Stimulated activated CD4-positive, alpha-beta T cell treated with anti-CD3 and anti-CD28 coated beads, Interleukin-12 subunit alpha, Interleukin-12 subunit beta, amount 100 ng/mL, for 4 hours (primary cell): ENCODE results near the gene SLC13A5.
"Not testable (repeated sequence)": the region's sequence is repeated elsewhere in the genome, so short reads cannot be mapped to it uniquely, and the experiment has no call there.

Experiments
- DNase-seq: peaks from one replicate; pipeline ENCODE4 v3.0.0-alpha.2; 2020

The SLC13A5 gene

DNA sequence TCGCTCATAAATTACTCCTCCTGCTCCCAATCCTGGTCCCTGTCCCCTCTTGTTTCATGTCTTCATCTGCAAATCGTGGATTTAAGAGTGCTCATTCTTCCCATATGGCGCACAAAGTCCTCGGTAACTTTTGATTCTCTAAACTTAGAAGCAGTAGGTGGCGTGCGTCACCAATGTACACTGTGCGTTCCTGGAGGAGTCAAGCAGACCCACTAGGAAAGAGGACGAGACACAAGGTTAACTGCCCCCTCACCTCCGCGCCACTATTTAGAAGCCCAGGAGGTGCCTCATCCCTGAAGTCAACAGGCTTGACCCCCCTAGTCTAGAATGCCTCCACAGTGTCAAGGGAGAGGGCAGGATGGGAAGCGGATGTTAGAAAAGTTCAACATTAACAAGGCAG is 2.9 kb downstream of the SLC13A5 start:
- DNase-seq = no peak

GRCh38 chr17:6708357-6708961 is 4.7 kb downstream of the SLC13A5 start:
- no peak for DNase-seq

DNA sequence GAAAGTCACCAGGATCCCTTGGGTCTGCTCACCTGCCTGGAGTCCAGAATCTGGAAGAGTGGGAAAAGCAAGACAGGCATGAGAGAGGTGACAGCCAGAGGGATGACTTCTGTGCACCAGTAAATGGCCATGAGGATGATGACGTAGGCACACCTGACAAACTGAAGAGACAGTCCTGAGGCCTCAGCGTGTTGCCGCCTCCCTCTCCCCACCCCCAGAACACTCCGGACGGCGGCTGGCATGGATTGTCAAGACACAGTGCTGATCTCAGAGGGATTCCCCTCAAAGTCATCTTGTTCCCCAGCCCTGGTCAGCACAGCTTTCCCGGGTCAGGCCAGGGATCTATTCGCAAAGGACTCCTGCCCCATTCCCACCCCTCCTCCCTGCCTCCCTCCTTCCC is 6.2 kb downstream of the SLC13A5 start:
- no peak for DNase-seq

DNA sequence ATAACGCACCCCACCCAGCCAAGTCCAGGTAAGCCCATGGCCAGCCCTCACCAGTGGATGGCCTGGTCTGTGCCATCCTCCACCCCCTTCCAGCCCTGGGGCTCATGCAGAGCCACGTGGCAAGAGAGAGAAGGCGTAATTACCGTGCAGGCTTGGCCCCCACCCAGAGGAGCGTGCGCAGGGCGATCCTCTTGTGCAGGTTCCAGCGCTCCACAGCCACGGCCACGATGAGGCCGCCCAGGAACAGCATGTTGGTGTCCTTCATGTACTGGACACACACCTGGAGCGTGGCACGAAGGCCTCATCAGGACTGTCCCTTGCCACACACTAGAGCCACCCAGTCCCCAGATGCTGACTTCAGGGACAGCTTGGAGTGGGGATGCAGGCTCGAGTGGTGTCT is 6.7 kb downstream of the SLC13A5 start:
- DNase-seq = no peak

DNA sequence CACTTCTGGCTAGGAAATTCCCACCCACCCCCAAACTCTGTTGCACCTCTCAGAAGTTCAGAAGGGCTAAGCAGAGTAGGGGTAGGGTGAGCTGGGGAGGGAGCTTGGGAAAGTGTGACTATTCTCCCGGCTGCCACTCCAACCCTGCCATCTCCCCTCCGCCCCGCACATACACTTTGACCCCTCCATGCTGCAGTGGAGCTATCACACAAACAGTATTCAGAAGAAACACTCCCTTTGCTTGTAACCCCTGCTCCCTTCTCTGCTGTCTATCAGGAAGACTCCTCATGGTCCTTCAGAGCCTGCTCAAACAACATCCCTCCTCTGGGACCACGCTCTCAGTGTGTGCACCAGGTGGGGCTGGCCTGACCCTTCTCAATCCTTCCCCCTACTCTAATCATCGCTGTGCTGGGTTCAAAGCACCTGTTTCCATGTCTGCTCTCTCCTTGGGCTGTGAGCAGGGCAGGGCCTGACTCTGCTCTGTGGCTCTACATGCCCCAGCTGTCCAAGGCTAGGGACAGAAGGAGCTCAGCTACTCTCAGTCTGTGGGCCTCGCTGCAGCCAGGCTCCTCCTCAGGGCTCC is 8.6 kb downstream of the SLC13A5 start:
- DNase-seq = no peak

DNA sequence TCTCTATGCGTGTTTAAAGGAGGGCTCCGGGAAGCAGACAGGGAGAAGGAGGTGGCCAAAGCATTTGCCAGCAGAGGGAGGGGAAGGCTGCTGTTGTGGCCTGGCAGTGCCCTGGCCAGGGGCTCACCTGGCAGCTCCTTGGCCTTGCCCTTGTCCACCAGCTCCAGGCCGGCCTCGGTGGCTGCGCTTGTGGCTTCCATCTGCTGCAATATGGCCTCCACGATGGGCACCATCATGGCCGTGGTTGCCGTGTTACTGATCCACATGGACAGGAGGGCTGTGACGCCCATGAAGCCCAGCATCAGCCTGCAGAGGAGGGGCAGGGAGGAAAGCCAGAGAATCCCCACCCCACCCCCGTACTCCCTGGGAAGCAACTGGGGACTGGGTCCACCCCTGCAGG is 9.4 kb downstream of the SLC13A5 start:
- no peak for DNase-seq

GRCh38 chr17:6702567-6703215 is 10.5 kb downstream of the SLC13A5 start:
- no peak for DNase-seq

- peak; percentile 25 for DNase-seq
These were observed 11.4 kb downstream of the SLC13A5 start for GRCh38 chr17:6701719-6702118.

- DNase-seq = no peak
These were observed 12.2 kb downstream of the SLC13A5 start for GRCh38 chr17:6700948-6701307.

DNA sequence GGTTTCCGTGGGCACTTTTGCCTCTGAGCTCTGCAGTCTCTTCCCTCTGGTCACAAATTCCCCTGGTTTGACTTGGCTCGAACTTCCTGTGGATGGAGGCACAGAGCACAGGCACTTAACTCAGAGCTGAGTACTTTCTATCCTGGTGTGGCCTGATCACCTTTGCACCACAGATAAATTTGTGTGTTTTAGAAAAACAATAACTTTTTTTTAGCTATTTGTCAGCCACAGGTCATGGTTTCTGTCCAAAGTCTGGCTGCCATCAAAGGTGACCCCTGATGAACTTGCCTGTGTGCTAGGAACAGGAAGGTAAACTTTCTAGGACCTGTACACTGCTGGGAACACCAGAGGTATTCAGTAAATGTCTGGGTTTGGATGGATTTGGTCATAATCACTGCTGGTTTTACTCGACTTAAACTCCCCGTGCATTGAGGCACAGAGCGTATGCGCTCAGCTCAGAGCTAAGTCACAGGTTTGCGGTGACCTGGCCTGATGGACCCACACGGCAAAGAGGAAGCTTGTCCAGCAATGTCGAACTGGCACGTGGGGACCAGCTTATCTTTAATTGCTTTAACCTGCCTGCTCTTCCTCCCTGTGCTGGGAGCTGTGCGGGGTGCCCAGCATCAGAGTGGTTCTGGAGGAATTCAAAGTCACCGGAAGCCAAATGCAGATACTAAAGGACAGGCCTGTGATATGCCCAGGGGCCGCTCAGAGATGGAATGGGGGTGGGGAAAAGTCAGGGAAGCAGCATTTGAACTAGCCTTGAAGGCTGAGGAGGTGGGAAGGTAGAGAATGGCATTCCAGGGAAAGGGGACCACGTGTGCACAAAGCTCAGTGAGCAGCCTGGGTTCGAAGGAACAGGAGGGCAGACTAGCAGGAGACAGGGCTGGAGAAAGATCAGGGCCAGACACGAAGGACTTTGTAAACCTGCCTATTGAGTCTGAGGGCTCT is 12.9 kb downstream of the SLC13A5 start:
- DNase-seq = no peak

DNA sequence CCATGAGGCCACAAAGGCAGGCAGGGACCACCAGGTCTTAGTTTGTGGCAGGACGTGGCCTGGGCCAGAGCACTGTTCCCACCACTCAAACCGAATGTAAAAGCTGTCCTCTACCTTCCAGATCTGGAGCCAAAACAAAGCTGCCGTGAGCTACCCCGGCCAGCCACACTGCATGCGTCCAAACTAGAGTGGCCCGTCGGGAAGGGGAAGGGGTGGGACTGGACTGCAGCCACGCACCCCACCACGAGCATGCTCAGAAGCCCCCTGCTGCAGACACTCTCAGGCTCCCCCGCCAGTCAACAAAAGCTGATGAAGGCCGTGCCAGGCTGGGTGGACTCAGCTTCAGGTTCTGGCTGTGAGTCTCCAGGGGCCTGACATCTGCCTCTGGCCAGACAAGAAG is 15.2 kb downstream of the SLC13A5 start:
- no peak for DNase-seq

- no peak for DNase-seq
These were observed 16.3 kb downstream of the SLC13A5 start for GRCh38 chr17:6696906-6697305.

GRCh38 chr17:6695565-6695964 is 17.6 kb downstream of the SLC13A5 start:
- DNase-seq = no peak

GRCh38 chr17:6695051-6695450 is 18.1 kb downstream of the SLC13A5 start:
- no peak for DNase-seq

- DNase-seq = not testable (repeated sequence)
These were observed 21.2 kb downstream of the SLC13A5 start for GRCh38 chr17:6691958-6692357.

DNA sequence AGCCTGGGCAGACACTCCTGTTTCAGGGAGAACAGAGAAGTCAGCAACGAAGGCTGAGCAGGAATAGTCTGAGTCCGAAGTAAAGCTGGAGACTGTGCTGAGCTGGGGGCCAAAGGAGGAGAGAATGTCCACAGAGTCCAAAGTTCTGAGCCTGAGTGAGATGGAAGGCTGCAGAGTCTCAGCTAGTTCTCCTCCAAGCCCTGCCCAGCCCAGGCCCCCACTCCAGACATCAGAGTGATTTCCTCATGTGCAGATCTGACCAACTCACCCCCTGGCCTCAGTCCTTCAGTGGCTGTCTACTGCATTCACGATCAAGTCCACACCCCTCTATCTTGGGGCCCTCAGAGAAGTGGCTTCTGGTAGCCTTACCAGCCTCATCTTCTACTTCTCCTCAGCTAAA is 21.6 kb downstream of the SLC13A5 start:
- DNase-seq = no peak

DNA sequence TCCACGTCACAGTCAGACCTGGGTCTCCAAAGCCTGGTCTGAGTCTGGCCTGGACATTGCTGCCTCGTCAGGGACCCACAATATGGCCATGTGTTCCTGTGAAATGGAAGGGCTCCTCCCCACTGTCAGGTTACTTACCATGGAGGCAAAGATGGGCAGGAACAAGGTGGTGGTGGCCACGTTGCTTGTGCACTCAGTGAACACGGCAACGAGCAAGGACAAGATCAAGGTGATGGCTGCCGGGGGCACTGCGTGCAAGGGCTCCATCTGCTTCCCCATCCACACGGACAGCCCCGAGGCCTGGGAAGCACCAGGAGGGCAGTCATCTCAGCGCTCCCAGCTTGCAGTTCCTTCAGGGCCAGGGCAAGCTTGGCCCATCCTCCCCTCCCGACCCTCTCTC is 22.5 kb downstream of the SLC13A5 start:
- no peak for DNase-seq

- DNase-seq = no peak
These were observed 24.2 kb downstream of the SLC13A5 start for GRCh38 chr17:6688944-6689343.

DNA sequence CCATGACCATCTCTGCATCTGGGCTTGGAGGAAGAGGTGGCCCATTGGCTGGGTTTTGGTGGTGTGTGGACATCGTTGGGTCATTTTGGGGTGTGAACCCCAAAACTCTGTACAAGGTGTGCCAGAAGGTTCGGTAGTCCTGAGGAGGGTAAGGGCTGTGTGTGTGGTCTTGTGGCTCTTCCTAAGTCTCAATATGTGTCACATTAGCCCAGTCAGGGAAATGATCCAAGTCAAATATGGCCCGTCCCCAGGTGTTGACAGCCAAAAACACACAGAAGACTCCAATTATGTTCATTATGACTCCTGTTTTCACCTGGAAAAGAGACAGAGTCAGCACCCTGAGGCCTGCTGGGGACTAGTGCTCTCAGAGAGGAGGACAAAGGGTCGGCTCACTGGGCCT is 27.1 kb downstream of the SLC13A5 start:
- DNase-seq = no peak

DNA sequence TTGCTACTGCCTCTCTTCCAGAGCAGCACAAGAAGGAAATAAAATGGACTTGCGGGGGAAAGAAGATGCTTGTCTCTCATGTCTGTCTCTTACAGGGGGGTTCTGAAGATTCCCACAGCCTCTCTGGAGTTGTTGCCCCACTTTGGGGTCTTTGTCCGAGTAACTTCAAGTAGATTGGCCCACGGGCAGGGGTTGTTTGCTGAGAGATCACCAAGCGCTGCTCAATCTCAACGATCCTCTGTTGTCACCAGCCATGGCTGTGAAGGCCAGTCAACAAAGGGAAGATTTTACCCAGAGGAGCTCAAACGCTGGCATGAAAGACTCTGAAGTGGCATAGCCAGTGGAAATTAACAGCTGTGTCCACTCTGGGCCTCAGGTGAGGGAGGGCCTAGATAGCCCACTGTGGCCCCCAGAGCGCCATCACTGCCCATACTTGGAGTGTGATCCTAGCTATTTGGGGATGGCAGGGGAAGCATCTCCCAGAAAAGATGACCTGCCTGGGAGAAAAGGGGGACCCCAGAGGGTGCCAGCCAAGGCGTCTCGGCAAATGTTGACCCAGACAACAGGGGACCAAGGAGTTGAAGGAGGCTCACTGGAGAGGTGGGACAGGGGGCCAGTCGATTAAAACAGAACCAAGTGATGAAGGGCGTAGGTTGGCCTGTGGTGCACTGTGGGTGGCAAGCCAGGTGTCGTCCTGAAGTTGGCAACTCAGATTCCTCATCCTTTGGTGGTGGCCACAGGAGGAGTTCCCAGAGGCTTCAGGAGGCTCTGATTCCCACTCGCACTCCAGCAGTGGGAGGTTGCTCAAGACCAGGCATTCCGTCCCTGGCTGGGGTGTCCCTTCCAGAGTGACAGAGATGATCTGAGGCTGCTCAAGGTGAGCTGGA is 28.0 kb downstream of the SLC13A5 start:
- DNase-seq = no peak

GRCh38 chr17:6684460-6684783 is 28.7 kb downstream of the SLC13A5 start:
- no peak for DNase-seq

- DNase-seq = no peak
These were observed 29.3 kb downstream of the SLC13A5 start for GRCh38 chr17:6683730-6684459.
